GM19240 (cell line): ENCODE results near the gene PRSS3.
"Not testable (repeated sequence)": the region's sequence is repeated elsewhere in the genome, so short reads cannot be mapped to it uniquely, and the experiment has no call there.

ENCODE experiments used
- DNase-seq: peaks from one replicate; pipeline ENCODE4 v3.0.0; 2011; ENCODE audit warnings: low spot score; ENCODE audit not compliant: insufficient read length

The PRSS3 gene

GRCh38 chr9:33785914-33786313 is 9.4 kb upstream of the PRSS3 start:
- no peak for DNase-seq

GRCh38 chr9:33786681-33787080 is 8.7 kb upstream of the PRSS3 start:
- no peak for DNase-seq

- no peak for DNase-seq
These were observed 7.5 kb upstream of the PRSS3 start for GRCh38 chr9:33787839-33788238.

GRCh38 chr9:33789429-33789828 is 5.9 kb upstream of the PRSS3 start:
- DNase-seq = not testable (repeated sequence)

- DNase-seq = no peak
These were observed 4.2 kb upstream of the PRSS3 start for GRCh38 chr9:33791117-33791516.

GRCh38 chr9:33793496-33793895 is 1.9 kb upstream of the PRSS3 start:
- DNase-seq = not testable (repeated sequence)

- DNase-seq = no peak
These were observed 801 bp upstream of the PRSS3 start for GRCh38 chr9:33794560-33794959.

GRCh38 chr9:33795819-33796218 is 458 bp downstream of the PRSS3 start:
- DNase-seq = no peak

- not testable (repeated sequence) for DNase-seq
These were observed 1.3 kb downstream of the PRSS3 start for GRCh38 chr9:33796679-33797078.

GRCh38 chr9:33797837-33798236 is 2.5 kb downstream of the PRSS3 start:
- no peak for DNase-seq

GRCh38 chr9:33798545-33798944 is 3.2 kb downstream of the PRSS3 start:
- no peak for DNase-seq

GRCh38 chr9:33799928-33800704 is 4.8 kb downstream of the PRSS3 start:
- no peak for DNase-seq

- DNase-seq = no peak
These were observed 5.5 kb downstream of the PRSS3 start for GRCh38 chr9:33800886-33801285.

- not testable (repeated sequence) for DNase-seq
These were observed 6.7 kb downstream of the PRSS3 start for GRCh38 chr9:33801943-33802500.

GRCh38 chr9:33804196-33804595 is 8.8 kb downstream of the PRSS3 start:
- not testable (repeated sequence) for DNase-seq

- not testable (repeated sequence) for DNase-seq
These were observed 11.8 kb downstream of the PRSS3 start for GRCh38 chr9:33807156-33807555.

- DNase-seq = not testable (repeated sequence)
These were observed 13.6 kb downstream of the PRSS3 start for GRCh38 chr9:33808979-33809322.

GRCh38 chr9:33809506-33809905 is 14.1 kb downstream of the PRSS3 start:
- DNase-seq = no peak

GRCh38 chr9:33813712-33814641 is 18.6 kb downstream of the PRSS3 start:
- DNase-seq = no peak

GRCh38 chr9:33815781-33816180 is 20.4 kb downstream of the PRSS3 start:
- DNase-seq = no peak

- peak; percentile 86 for DNase-seq
These were observed 21.2 kb downstream of the PRSS3 start, which contains the start of gene UBE2R2 for GRCh38 chr9:33816327-33817252. Gene UBE2R2, plus strand, starts transcription at chr9:33817160. Its CDS starts 598 bp downstream, at chr9:33817758.
